Measurements from ENCODE around the gene FJX1.

- TF ChIP-seq ZNF404 (tag by site-specific recombination; IDR thresholded peaks at IDR 0.05) (no peak), SCRT1 (tag by site-specific recombination; IDR thresholded peaks at IDR 0.05; ENCODE audit: borderline replicate concordance) (no peak)
Observed at GRCh38 chr11:35629511-35629910, 11.3 kb downstream of the FJX1 start.

All from HEK293 (cell line).